Measurements from ENCODE around the gene TCF23. TPM values are rescaled to one million over a fixed set of nuclear protein-coding genes. Genes with fewer than 3 reads are reported as not detected.

TCF23 gene
- total RNA-seq, 1 experiment from 2014 or later = 0.03 TPM

DNA sequence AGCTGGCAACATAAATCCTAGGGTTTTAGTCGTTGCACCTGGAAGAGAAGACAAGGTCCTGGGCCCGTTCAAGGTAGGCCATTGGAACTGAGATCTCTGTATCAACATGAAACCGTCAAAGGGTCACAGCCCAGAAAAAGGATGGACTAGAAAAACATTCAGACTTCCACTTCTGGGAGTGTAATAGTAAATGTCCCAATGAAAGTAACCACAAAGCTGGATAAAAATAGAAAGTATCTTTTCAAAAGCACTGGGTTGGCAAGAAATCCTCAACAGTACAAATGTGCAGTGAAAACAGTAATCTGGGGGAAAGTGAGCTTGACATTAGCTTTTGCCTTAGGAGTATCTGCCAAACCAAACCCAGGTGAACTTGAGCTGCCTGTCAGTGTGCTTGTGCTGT, 42.8 kb upstream of the TCF23 start:
- in situ Hi-C loops (cut with HindIII; ENCODE audit: low pct_unique_long_range_greater_than_20kb, low sequenced_read_pairs) = no loop called here
- ChIA-PET CTCF (no interaction called here), POLR2A (no interaction called here)

DNA sequence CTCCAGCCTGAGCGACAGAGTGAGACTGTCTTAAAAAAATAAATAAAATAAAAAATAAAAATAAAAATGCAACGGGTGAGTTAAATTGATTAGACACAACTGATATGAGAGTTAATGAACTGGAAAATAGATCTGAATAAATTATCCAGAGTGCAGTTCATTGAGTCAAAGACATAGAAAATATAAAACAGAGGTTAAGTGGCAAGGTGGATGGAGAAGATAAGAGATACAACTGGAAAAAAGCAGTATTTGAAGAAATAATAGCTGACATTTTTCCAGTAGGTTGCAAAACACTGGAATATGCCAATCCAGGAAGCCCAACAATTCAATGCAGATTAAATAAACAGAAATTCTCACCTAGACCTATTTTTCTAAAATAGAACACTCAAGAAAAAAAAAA, 40.6 kb upstream of the TCF23 start:
- POLR2A ChIA-PET = interaction anchor here (0.6 to 0.7 kb wide), 3 partner anchors 30 to 201 kb away, joined by 3 read pairs; no protein-coding TSS in a partner anchor
- no TSS peak for BruUV-seq (replicated peaks)

More for the DNA sequence above, 42.8 kb upstream of the TCF23 start:
- H3K27ac ChIP-seq (ENCODE audit: low read length) = no peak overlapping the region
- H3K4me1 ChIP-seq (ENCODE audit: control insufficient read depth, insufficient read depth, low read length) = no peaks in the 10 kb centered on the region
- no peaks in the 10 kb centered on the region for H3K9me3 ChIP-seq (ENCODE audit: control insufficient read depth, insufficient read depth, low read depth, low read length)
- no peak overlapping the region for H3K4me3 ChIP-seq (ENCODE audit: low read depth in 2 of 2, low read length in 2 of 2)
- intact Hi-C loops (cut with micrococcal nuclease; ENCODE audit: unreplicated experiment) = no loop called here
- TF ChIP-seq POLR2AphosphoS5 (IDR thresholded peaks at IDR 0.05; ENCODE audit: low read depth, low read length) (no peak), TCF7L2 (IDR thresholded peaks at IDR 0.05; ENCODE audit: low read depth, low read length) (no peak), REST (IDR thresholded peaks at IDR 0.05; ENCODE audit: insufficient read depth in 1 of 2, low read depth in 2 of 2, low read length in 1 of 2) (no peak), SIN3A (IDR thresholded peaks at IDR 0.05; ENCODE audit: borderline replicate concordance, insufficient read depth, low read depth, low read length) (no peak), CTCF (IDR thresholded peaks at IDR 0.05) (no peak)
- no TSS peak for BruUV-seq (replicated peaks)
- no peaks in the 10 kb centered on the region for H3K27me3 ChIP-seq (ENCODE audit: control insufficient read depth, insufficient read depth, low read length)
- H3K36me3 ChIP-seq (ENCODE audit: control insufficient read depth, insufficient read depth, low read length) = no peaks in the 10 kb centered on the region
- ATAC-seq (no peak), DNase-seq (ENCODE audit: low read depth, low spot score) (no peak)

More for the DNA sequence above, 40.6 kb upstream of the TCF23 start:
- H3K27me3 ChIP-seq (ENCODE audit: control insufficient read depth, insufficient read depth, low read length) = no peaks in the 10 kb centered on the region
- H3K9me3 ChIP-seq (ENCODE audit: control insufficient read depth, insufficient read depth, low read depth, low read length) = no peaks in the 10 kb centered on the region
- no peak for TF ChIP-seq SIN3A (IDR thresholded peaks at IDR 0.05; ENCODE audit: borderline replicate concordance, insufficient read depth, low read depth, low read length)
- TF ChIP-seq TCF7L2 (IDR thresholded peaks at IDR 0.05; ENCODE audit: low read depth, low read length) = no peak
- TF ChIP-seq CTCF (IDR thresholded peaks at IDR 0.05) = no peak
- no peak for TF ChIP-seq REST (IDR thresholded peaks at IDR 0.05; ENCODE audit: insufficient read depth in 1 of 2, low read depth in 2 of 2, low read length in 1 of 2)
- no peak for TF ChIP-seq POLR2AphosphoS5 (IDR thresholded peaks at IDR 0.05; ENCODE audit: low read depth, low read length)
- no peak overlapping the region for H3K27ac ChIP-seq (ENCODE audit: low read length)
- no peaks in the 10 kb centered on the region for H3K36me3 ChIP-seq (ENCODE audit: control insufficient read depth, insufficient read depth, low read length)
- H3K4me1 ChIP-seq (ENCODE audit: control insufficient read depth, insufficient read depth, low read length) = no peaks in the 10 kb centered on the region
- in situ Hi-C loops (cut with HindIII; ENCODE audit: low pct_unique_long_range_greater_than_20kb, low sequenced_read_pairs) = no loop called here
- DNase-seq (ENCODE audit: low read depth, low spot score) = no peak
- CTCF ChIA-PET = interaction anchor here (0.7 kb wide), 1 partner anchor 61 kb away, joined by 3 read pairs; no protein-coding TSS in a partner anchor
- intact Hi-C loops (cut with micrococcal nuclease; ENCODE audit: unreplicated experiment) = no loop called here
- ATAC-seq = no peak
- H3K4me3 ChIP-seq (ENCODE audit: low read depth in 2 of 2, low read length in 2 of 2) = no peak overlapping the region
